Kidney epithelial cell (primary cell): ENCODE measurements around the gene LRRC27. TPM values are rescaled to one million over a fixed set of nuclear protein-coding genes. Genes with fewer than 3 reads are reported as not detected.

ENCODE experiments used
- DNase-seq: peaks from one replicate; pipeline ENCODE4 v3.0.0-alpha.2; 2010; ENCODE audit warnings: low read depth
- H3K27me3 ChIP-seq: 2 replicates; pipeline ENCODE4 v1.6.0; 2011; ENCODE audit warnings: low read length; ENCODE audit not compliant: control insufficient read depth, insufficient read depth
- H3K36me3 ChIP-seq: 2 replicates; pipeline ENCODE4 v1.5.1; 2011; ENCODE audit warnings: low read length; ENCODE audit not compliant: control insufficient read depth, insufficient read depth
- H3K4me3 ChIP-seq: 2 replicates; pipeline ENCODE4 v1.5.1; 2011; ENCODE audit warnings: low read depth, mild to moderate bottlenecking, control low read depth, low read length
- CTCF ChIP-seq: IDR thresholded peaks from 2 replicates; pipeline ENCODE4 v1.5.1; 2011; ENCODE audit warnings: mild to moderate bottlenecking, moderate library complexity, low read length, control low read depth, inconsistent platforms; ENCODE audit not compliant: insufficient read depth, poor library complexity, severe bottlenecking
- total RNA-seq: library from RNA; depleted of rRNA; stranded (reverse); fragments of >200 nt; gene quantifications from 2 replicates; pipeline ENCODE4 v1.2.3, GENCODE V29; 2015

Gene LRRC27
- total RNA-seq, 1 donor from 2014 or later: 13.3 TPM

DNA sequence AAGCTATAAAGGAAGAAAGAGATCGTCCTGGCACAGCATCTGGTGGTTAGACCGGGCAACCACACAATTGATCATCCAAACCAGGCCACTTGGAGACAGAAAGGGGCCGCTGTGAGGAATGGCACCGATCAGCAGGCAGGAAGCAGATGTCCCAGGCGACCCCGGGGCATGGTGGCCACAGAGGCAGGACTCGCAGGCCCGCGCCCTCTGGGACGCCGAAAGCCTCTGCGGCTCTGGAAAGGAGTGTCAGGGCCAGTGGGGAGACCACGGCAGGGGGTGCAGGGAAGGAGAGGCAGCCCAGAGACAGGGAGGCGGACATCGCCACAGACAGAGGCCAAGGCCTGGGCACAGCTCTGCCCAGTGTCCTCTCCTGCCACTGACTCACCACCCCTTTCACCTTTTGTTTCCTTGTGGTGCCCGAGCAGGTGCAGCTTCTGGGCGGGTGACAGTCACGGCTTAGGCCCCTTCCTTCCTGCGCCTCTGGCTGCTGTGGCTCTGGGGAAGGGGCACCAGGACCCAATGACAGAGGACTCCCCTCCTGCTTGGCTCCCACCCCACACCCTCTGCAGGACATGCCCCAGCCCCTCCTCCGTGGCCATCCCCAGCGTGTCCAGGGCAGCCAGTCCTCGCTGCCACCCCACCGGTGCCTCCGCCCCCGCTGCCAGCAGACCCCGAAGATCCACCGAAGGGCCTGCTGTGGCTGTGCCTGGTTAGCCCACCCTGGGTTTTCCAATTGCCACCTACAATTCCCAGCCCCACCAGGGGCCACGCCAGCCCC, 35.1 kb upstream of the LRRC27 start:
- Histone ChIP-seq H3K27me3 (peaks cover 11% of the 10 kb centered on the region), H3K36me3 (no peaks in the 10 kb centered on the region), H3K4me3 (no peak overlapping the region)
- DNase-seq: no peak
- TF ChIP-seq CTCF: no peak

DNA sequence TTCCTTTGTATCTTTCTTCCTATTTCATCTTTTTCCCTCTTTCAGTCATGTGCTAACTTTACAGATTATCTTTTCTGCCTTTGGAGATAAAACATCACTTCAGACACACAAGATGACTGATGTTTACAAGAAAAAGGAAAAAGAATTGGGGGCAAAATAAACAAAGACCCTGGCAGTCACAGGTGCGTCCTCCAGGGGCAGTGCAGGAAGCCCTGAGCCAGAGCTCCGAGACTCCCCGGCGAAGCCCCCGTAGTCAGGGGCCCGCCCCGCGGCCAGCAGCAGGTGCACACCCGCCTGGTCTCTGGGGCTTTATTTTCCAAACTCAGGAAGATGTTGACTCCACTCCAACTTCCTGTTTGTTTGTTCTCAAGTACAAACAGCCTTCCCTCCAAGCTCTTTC, 34.5 kb upstream of the LRRC27 start:
- peaks cover 10% of the 10 kb centered on the region for H3K27me3 ChIP-seq
- no peak for DNase-seq
- no peak overlapping the region for H3K4me3 ChIP-seq
- no peaks in the 10 kb centered on the region for H3K36me3 ChIP-seq
- no peak for TF ChIP-seq CTCF

GRCh38 chr10:132298038-132298881, 33.7 kb upstream of the LRRC27 start:
- no peak for TF ChIP-seq CTCF
- Histone ChIP-seq H3K4me3 (no peak overlapping the region), H3K27me3 (peaks cover 14% of the 10 kb centered on the region), H3K36me3 (no peaks in the 10 kb centered on the region)
- no peak for DNase-seq

GRCh38 chr10:132299371-132300336, 32.3 kb upstream of the LRRC27 start:
- TF ChIP-seq CTCF: no peak
- Histone ChIP-seq H3K27me3 (peaks cover 11% of the 10 kb centered on the region), H3K36me3 (no peaks in the 10 kb centered on the region), H3K4me3 (no peak overlapping the region)
- DNase-seq: no peak

GRCh38 chr10:132300582-132300981, 31.4 kb upstream of the LRRC27 start:
- H3K27me3 ChIP-seq: peaks cover 12% of the 10 kb centered on the region
- H3K4me3 ChIP-seq: no peak overlapping the region
- no peak for TF ChIP-seq CTCF
- H3K36me3 ChIP-seq: no peaks in the 10 kb centered on the region
- DNase-seq: no peak
